Measurements from ENCODE around the gene GSTK1.

GSTK1 gene

GRCh38 chr7:143315776-143316175, 52.5 kb downstream of the GSTK1 start, which contains the start of gene CLCN1:
Gene CLCN1 (plus strand): TSS chr7:143316111. CDS start chr7:143316213, 102 bp downstream.
- no peaks in the 10 kb centered on the region for H3K36me3 ChIP-seq (replicated peaks; ENCODE audit: insufficient read depth, low read length)
- H3K9ac ChIP-seq (ENCODE audit: low read length): no peak within 1 kb of the TSS
- no peaks in the 10 kb centered on the region for H3K79me2 ChIP-seq (ENCODE audit: low read length)
- H3K27me3 ChIP-seq (replicated peaks; ENCODE audit: insufficient read depth, low read length): no peaks in the 10 kb centered on the region
- no peaks in the 10 kb centered on the region for H3F3A ChIP-seq (ENCODE audit: insufficient read depth, low read length)
- no peak for DNase-seq
- no peaks in the 10 kb centered on the region for H3K4me1 ChIP-seq (ENCODE audit: low read length)
- H3K9me3 ChIP-seq (replicated peaks; ENCODE audit: insufficient read depth, low read length): no peaks in the 10 kb centered on the region
- no peaks in the 10 kb centered on the region for H4K20me1 ChIP-seq (ENCODE audit: insufficient read depth, low read length)
- no peak within 1 kb of the TSS for H3K27ac ChIP-seq (ENCODE audit: low read length)
- H3K4me3 ChIP-seq (ENCODE audit: low read length): no peak within 1 kb of the TSS
- no peak within 1 kb of the TSS for H2AFZ ChIP-seq (ENCODE audit: low read length)
- no peaks in the 10 kb centered on the region for H3K9me2 ChIP-seq (replicated peaks; ENCODE audit: insufficient read depth, low read length)
- TF ChIP-seq EZH2 (optimal IDR thresholded peaks at IDR 0.05; ENCODE audit: low read depth, low read length): no peak
- TF ChIP-seq, protein P1, sequence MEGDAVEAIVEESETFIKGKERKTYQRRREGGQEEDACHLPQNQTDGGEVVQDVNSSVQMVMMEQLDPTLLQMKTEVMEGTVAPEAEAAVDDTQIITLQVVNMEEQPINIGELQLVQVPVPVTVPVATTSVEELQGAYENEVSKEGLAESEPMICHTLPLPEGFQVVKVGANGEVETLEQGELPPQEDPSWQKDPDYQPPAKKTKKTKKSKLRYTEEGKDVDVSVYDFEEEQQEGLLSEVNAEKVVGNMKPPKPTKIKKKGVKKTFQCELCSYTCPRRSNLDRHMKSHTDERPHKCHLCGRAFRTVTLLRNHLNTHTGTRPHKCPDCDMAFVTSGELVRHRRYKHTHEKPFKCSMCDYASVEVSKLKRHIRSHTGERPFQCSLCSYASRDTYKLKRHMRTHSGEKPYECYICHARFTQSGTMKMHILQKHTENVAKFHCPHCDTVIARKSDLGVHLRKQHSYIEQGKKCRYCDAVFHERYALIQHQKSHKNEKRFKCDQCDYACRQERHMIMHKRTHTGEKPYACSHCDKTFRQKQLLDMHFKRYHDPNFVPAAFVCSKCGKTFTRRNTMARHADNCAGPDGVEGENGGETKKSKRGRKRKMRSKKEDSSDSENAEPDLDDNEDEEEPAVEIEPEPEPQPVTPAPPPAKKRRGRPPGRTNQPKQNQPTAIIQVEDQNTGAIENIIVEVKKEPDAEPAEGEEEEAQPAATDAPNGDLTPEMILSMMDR (IDR thresholded peaks at IDR 0.05; ENCODE audit: low read length): no peak
- H3K4me2 ChIP-seq (ENCODE audit: low read depth, low read length): no peak within 1 kb of the TSS

- H3K27me3 ChIP-seq (replicated peaks; ENCODE audit: insufficient read depth, low read length): no peaks in the 10 kb centered on the region
- no peaks in the 10 kb centered on the region for H3F3A ChIP-seq (ENCODE audit: insufficient read depth, low read length)
- no peaks in the 10 kb centered on the region for H3K79me2 ChIP-seq (ENCODE audit: low read length)
- TF ChIP-seq, protein P1 (IDR thresholded peaks at IDR 0.05; ENCODE audit: low read length): no peak
- no peak for TF ChIP-seq EZH2phosphoT487 (IDR thresholded peaks at IDR 0.05; ENCODE audit: low read length)
- TF ChIP-seq EZH2 (optimal IDR thresholded peaks at IDR 0.05; ENCODE audit: low read depth, low read length): no peak
- H3K4me2 ChIP-seq (ENCODE audit: low read depth, low read length): no peak overlapping the region
- H2AFZ ChIP-seq (ENCODE audit: low read length): no peak overlapping the region
- H3K27ac ChIP-seq (ENCODE audit: low read length): no peak overlapping the region
- H4K20me1 ChIP-seq (ENCODE audit: insufficient read depth, low read length): no peaks in the 10 kb centered on the region
- no peak overlapping the region for H3K4me3 ChIP-seq (ENCODE audit: low read length)
- no peak for DNase-seq
- no peaks in the 10 kb centered on the region for H3K9me2 ChIP-seq (replicated peaks; ENCODE audit: insufficient read depth, low read length)
- no peaks in the 10 kb centered on the region for H3K36me3 ChIP-seq (replicated peaks; ENCODE audit: insufficient read depth, low read length)
- no peaks in the 10 kb centered on the region for H3K9me3 ChIP-seq (replicated peaks; ENCODE audit: insufficient read depth, low read length)
- no peaks in the 10 kb centered on the region for H3K4me1 ChIP-seq (ENCODE audit: low read length)
- no peak overlapping the region for H3K9ac ChIP-seq (ENCODE audit: low read length)
These were observed 53.3 kb downstream of the GSTK1 start for GRCh38 chr7:143316492-143316891.

- Histone ChIP-seq H3K4me3 (ENCODE audit: low read length) (no peak overlapping the region), H3K79me2 (ENCODE audit: low read length) (no peaks in the 10 kb centered on the region), H3K9ac (ENCODE audit: low read length) (no peak overlapping the region), H3K4me2 (ENCODE audit: low read depth, low read length) (no peak overlapping the region), H3F3A (ENCODE audit: insufficient read depth, low read length) (no peaks in the 10 kb centered on the region), H3K27me3 (replicated peaks; ENCODE audit: insufficient read depth, low read length) (no peaks in the 10 kb centered on the region), H3K9me3 (replicated peaks; ENCODE audit: insufficient read depth, low read length) (no peaks in the 10 kb centered on the region), H3K36me3 (replicated peaks; ENCODE audit: insufficient read depth, low read length) (no peaks in the 10 kb centered on the region), H3K27ac (ENCODE audit: low read length) (no peak overlapping the region), H3K9me2 (replicated peaks; ENCODE audit: insufficient read depth, low read length) (no peaks in the 10 kb centered on the region), H4K20me1 (ENCODE audit: insufficient read depth, low read length) (no peaks in the 10 kb centered on the region), H2AFZ (ENCODE audit: low read length) (no peak overlapping the region), H3K4me1 (ENCODE audit: low read length) (no peaks in the 10 kb centered on the region)
- TF ChIP-seq, protein P1 (IDR thresholded peaks at IDR 0.05; ENCODE audit: low read length): no peak
- TF ChIP-seq EZH2phosphoT487 (IDR thresholded peaks at IDR 0.05; ENCODE audit: low read length) (no peak), EZH2 (optimal IDR thresholded peaks at IDR 0.05; ENCODE audit: low read depth, low read length) (no peak)
- DNase-seq: no peak
These were observed 55.4 kb downstream of the GSTK1 start for GRCh38 chr7:143318661-143319060.

All from MM.1S (cell line).